HG02759 (cell line): ENCODE results near the gene UBAC2.

Source experiments
- ATAC-seq: cut with Tn5 transposase; IDR thresholded peaks from one replicate; pipeline ENCODE4 v1.9.1; 2021; ENCODE audit warnings: mild to moderate bottlenecking, moderate library complexity; ENCODE audit not compliant: unreplicated experiment

Gene UBAC2, protein sequence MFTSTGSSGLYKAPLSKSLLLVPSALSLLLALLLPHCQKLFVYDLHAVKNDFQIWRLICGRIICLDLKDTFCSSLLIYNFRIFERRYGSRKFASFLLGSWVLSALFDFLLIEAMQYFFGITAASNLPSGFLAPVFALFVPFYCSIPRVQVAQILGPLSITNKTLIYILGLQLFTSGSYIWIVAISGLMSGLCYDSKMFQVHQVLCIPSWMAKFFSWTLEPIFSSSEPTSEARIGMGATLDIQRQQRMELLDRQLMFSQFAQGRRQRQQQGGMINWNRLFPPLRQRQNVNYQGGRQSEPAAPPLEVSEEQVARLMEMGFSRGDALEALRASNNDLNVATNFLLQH

DNA sequence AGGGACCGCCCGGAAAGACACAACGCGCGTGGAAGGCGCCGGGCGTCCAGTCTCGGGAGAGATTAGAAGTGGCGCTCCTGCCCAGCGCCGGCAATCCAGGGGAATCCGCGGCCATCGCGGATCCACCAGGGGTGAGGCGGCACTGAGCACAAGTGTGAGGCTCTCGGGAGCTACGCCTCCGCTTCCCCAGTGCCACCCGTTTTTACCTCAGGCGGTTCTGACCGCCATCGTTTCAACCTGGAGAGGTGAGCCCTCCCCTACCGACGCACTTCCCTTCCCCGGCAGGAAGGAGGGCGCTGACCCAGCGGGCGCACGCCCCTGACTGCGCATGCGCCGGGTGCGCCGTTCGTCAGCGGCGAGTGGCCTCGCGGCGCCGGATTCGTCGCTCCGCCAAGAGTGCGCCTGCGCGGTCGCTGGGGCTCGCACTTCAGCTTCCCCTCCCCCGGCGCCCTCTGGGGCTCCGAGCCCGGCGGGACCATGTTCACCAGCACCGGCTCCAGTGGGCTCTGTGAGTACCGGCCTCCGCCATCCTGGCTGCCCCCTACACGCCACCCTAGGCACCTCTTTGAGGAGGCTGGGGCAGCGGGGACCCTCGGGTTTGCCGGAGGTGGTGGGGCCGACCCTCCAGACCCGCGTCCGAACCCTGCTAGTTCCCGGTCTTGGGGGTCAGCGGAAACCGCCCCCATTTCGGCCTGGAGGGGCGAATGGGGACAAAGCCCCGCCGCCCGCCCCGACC is at the start of gene UBAC2:
Gene UBAC2, plus strand, starts transcription at position 423 of the 736 bp plus-strand sequence. Its CDS starts 55 bp downstream, at position 478.
- peak; percentile 79 for ATAC-seq

DNA sequence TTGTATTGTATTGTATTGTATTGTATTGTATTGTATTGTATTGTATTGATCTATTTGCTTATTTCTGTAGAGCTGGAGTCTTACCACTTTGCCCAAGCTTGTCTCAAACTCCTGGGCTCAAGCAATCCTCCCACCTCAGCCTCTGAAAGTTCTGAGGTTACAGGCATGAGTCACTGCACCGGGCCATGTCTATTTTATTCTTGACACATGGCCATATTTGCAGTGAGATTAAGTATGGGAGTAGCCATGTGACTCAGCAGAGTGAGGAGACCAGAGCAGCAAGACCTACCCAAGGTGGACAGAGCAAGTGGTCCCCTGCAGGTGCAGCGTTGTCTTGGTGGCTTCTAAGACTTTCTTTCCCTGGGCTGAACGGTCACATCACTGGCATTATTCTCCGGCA is 49.1 kb upstream of the UBAC2 start:
- ATAC-seq, result peak; percentile 95

DNA sequence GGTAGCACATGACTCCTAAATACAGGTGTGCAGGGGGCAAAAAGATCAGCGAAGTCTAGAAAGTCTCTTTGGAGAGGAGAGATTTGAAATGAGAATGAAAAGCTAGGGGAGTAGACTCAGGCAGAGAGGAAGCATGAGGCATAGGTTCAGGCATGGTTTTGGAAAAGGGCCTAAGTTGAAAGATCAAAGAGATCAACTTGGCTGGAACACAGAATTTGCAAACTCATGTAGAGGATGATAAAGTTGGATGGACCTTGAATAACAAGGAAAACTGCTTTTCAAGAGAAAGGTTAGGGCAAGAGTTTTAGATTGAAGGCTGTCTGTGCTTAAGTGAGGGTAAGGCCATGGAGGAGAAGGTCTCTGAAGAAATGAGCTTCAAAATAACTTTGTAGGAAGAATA is 47.4 kb upstream of the UBAC2 start:
- no peak for ATAC-seq

DNA sequence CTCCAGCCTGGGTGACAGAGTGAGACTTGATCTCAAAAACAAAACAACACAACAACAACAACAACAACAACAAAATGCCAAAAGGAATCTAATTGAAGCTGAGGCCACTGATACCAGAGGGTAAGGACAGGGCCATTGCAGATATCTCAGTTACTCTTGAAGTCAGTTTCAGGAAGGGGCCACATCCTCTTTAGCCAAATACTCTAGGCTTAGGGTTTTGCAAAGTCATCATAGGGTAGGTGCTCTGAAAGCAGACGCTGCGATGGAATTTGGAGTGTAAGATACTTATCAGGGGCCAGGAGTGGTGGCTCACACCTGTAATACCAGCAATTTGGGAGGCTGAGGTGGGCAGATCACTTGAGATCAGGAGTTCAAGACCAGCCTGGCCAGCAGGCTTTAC is 46.6 kb upstream of the UBAC2 start:
- ATAC-seq, result no peak

DNA sequence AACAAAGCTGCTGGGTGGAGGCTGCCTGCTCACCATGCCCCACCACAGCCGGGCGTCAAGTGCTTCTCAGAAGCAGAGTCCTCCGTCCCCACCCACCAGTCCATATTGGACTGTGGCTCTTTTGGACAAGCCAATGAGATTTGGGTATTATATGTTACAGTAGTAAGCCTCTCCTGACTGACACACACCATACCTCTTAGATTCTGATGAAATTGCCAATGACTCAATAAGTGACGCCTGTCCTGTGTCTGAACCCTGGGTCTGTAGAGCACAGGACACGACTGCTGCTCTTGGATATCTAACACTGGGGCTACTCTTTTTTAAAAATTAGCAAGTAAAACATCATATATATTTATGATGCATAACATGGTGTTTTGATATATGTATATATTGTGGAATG is 44.8 kb upstream of the UBAC2 start:
- no peak for ATAC-seq

DNA sequence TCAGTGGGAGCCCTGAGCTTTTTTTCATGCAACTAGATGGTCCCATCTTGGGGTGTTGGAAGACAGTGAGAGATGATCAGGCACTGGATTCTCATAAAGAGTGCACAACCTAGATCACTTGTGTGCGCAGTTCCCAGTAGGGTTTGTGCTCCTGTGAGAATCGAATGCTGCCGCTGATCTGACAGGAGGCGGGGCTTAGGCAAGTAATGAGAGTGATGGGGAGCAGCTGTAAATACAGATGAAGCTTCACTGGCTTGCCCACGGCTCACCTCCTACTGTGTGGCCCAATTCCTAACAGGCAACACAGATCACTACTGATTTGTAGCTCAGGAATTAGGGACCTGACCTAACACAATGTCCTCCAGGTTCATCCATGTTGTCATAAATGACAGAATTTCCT is 43.6 kb upstream of the UBAC2 start:
- ATAC-seq, result no peak

DNA sequence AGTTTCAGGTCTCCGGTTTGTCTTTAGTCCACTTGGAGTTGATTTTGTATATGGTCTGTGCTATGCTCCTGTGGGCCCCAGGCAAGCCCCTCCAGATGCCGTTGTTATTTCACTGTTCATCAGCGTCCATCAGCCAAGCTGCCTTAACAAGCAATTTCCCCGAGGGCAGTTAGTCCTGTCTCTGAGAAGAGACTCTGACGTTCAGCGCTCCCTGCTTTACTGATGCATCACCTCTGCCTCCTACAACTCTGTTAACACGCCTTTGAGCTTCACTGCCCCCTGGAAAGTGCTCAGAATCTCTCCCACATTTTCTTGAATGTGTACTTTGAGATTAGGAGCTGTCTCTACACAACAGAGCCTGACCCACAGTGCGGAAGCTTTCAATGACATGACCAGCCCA is 41.8 kb upstream of the UBAC2 start:
- no peak for ATAC-seq

DNA sequence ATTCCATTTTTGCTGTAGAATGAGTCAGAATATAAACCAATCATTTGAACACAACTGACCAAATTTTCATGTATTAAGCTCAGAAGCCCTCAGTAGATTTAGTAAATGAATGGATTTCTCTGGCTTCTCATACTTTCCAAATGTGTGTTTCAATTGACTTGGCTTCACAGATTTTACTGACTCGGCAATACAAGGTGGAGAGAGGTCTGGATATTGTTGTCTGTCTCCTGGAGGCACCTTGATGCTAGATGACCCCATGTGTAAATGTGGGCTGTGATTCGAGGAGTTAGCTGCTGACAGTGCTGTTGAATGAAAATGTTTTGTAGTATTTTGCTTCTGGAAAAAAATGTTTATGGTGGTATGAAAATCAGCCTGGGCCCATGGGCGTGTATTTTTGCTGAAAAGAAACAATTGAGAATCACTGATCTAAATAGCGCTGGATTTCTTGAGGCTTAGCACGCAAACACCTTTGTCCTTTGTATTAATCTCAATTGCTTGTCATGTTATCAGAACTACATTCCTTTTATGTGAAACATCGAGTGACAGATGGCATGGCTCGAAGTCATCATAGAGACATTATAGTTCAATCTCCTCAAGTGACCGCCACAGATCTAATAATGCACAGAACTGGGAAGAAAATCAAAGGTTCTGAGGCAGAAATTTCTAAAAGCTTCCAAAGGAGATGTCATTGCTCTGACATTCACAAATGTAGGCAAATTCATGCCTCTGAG is 41.2 kb upstream of the UBAC2 start:
- ATAC-seq, result no peak

DNA sequence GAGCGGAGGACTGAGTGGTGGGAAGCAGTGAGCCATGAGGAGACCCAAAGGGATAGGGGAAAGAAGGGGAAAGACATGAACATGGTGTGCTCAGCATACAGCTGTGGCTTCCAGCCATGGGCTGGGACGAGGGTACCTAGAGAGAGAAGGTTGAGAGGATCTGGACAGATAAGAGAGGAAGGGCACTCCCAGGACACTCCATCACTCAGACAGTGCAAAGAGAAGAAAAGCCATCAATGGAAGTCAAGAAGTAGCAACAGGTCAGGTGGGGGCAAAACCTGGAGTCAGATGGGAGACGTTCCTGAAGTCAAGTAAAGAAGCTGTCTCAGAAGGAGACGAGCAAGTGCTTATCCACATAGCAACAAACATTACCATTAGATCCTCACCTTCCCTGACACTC is 40.2 kb upstream of the UBAC2 start:
- no peak for ATAC-seq

DNA sequence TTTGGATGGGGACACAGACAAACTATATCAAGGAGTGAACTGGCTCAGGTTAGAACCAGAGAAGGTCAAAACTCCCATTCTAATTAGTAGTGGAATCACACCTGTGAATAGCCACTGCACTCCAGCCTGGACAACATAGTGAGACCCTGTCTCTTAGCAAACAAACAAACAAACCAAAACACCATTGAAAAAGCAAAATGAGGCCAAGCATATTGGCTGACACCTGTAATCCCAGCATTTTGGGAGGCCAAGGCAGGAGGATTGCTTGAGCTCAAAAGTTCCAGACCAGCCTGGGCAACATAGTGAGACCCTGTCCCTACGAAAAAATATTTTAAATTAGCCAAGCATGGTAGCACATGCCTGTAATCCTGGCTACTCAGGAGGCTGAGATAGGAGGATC is 39.1 kb upstream of the UBAC2 start:
- ATAC-seq, result no peak

DNA sequence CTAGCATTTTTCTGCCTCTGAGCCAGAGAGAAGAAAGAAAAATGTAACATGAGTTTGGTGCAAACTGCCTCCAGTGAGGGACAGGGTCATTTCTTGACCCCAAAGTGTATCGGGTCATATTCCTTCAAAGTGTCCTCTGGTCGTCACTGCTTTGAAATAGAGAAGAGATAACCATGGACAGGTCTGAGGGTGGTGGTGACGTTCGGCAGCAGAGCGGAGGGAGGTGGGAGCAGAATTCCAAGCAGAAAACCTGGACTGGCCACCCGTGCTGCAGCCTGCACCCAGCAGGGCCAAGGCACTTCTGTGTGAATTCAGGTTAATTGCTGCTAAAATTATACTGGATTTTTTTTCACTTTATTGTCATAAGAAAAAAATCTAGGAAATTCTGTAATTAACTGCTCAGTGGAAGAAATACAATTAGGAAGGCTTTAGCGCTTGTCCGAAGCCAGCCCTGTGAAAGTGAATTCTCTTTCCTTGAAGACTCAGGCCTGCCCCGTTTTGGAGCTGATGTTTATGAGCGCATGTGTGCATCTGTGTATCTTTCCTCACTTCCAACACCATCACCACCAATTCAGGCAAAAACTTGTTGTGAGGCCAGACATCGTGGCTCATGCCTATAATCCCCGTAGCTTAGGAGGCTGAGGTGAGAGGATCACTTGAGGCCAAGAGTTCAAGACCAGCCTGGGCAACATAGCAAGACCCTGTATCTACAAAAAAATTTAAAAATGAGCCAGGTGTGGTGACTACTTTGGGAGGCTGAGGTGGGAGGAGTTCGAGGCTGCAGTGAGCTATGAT is 37.9 kb upstream of the UBAC2 start:
- ATAC-seq, result no peak

DNA sequence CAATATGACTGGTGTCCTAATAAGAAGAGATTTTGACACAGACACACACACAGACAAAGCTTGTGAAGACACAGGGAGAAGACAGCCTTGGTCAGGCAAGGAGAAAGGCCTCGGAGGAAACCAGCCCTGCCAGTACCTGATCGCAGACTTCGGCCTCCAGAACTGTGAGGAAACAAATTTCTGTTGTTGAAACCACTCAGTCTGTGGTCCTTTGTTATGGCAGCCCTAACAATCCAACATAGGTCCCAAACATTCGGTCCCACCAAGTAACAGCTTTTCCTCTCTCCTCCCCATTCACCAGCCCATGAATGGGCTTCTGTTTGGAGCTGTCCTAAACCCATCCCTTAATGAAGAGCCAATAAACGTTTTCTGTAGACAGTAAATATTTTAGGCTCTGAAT is 36.4 kb upstream of the UBAC2 start:
- no peak for ATAC-seq

DNA sequence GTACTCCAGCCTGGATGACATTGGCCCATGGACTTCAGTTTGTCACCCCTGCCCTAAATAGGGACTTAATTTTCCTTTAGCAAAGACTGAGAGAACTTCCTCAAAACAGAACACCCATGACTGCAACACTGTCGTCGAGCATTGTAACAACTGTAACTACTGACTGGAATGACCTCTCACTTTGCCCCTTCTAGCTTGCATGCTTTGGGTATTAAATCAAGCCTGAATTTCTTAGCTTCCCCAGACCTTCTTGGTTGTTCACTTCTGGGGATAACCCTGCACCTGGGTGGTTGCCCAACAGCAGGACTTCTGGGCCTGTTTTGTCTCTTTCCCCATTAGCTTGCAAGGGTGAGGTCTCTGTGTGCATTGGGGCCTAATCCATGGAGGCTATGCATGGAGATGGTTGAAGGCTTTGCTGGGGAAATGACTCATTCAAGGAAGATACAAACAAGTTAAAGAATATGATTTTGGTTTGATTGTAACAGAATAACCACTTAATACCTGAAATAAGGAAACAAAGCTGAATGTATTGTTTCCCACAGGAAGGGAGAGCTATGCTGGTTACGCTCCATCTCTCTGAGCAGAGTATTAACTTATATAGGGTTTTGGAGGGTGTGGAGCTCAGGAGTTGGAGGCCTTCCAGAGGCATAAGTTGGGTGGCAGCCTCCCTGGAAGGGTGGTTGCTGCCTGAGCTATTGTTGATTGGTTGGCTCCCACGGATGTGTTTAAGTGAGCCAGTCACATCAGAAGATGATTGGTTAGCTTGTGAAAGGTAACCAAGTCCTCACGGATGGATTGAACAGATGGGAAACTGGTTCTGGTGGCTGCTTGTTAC is 34.7 kb upstream of the UBAC2 start:
- no peak for ATAC-seq

DNA sequence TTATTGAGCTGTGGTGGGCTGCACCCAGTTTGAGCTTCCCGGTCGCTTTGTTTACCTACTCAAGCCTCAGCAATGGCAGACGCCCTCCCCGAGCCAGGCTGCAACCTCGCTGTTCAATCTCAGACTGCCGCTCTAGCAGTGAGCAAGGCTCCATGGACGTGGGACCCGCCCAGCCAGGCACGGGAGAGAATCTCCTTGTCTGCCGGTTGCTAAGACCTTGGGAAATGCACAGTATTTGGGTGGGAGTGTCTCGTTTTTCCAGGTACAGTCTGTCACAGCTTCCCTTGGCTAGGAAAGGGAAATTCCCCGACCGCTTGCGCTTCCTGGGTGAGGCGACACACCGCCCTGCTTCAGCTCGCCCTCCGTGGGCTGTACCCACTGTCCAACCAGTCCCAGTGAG is 27.7 kb upstream of the UBAC2 start:
- no peak for ATAC-seq

DNA sequence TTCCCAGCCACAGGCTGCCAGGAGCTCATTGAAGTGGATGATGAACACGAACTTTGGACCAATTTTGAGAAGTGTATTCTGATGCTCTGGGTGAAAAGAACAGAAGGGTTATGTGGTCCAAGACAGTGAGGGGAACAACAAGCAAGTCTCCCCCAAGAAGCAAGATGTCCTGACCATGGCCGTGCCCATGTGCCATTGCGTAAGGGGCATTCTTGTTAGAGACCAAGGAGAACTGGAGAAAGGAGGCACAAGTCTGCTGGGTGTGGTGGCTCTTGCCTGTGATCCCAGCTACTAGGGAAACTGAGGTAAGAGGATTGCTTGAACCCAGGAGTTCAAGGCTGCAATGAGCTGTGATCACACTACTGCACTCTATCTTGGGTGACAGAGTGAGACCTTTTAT is 27.0 kb upstream of the UBAC2 start:
- no peak for ATAC-seq

DNA sequence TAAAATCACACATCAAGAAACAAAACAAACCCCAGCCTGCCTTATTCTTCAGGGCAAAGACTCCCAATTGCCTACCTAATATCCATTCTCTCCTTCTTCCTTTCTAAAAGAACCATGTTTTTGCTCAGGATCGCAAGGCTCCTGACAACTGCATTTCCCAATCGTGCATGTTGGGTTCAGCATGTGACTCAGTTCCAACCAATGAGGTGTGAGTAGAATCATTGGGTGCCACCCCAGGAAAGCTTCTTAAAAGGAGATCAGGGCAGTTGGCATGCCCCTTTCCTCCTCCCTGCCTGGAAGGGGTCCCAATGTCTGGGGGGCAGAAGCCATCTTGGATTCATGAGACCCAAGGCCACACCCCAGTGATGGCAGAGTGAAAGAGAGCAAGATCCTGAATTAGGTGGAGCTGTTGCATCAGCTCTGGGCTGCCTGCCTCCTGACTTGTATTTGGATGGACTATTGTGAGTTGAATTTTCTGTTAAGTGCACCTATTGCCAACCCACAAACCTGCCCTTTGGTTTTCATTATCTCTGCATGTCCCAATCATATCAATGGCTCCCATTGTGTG is 26.0 kb upstream of the UBAC2 start:
- no peak for ATAC-seq

DNA sequence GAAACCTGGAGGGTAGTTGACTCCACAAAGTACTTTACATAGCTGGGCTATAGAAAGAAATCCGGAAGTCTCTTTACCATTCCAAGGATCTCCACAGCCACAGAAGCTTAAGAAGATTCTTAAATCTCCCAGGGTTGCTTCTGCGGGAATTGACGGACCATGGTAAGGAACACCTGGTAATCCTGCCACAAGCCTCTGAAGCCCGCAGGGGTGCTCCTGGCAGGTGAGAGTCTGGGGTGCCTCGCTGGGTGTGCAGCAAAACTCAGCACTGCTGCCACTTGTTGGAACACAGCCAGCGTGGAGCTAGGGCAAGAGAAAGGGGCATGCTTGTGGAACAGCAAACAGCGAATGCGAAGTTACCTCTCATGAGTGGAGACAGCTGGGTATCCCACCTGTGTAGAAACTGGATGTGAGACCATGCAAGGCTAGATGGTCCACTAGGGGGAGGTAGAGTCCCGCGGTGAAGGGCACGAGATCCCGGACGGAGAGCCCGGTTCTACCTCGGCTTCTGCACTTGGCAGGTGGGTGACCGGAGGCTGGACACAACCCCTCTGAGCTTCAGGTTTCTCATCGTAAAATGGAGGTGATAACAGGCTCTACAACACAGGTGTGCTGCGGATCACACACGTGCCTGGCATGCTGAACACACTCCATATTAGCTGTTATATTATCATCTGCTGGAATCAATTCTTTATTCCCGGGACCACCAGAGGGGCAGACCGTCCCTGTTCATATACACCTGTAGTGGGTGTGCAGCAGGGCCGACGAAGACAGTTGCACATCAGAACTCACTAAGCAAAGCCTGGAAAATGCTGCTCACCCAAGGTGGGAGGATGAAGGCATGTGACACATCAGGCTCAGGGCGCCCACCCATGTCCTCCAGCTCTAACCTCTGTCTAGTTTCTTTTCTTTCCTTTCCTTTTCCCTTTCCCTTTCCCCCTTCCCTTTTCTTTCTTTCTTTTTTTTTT is 24.1 kb upstream of the UBAC2 start:
- ATAC-seq, result peak; percentile 81

DNA sequence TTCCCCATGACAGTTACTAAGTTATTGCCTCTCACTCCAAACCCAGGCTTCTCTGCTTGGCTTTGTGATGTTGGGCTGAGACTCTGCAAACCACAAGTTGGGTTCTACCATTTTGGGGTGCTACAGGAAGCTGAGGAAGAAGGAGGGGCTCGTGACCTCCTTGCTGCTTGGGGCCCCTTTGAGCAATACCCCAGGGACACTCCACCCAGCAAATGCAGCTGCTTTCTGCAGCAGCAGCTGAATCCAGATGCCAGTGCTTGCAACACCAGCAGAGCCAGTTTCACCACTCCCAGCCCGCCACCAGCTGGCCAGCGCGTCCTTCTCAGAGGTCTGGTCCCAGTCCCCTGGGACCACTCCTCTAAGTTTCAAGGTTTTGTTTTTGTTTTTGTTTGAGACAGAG is 22.0 kb upstream of the UBAC2 start:
- peak; percentile 74 for ATAC-seq

DNA sequence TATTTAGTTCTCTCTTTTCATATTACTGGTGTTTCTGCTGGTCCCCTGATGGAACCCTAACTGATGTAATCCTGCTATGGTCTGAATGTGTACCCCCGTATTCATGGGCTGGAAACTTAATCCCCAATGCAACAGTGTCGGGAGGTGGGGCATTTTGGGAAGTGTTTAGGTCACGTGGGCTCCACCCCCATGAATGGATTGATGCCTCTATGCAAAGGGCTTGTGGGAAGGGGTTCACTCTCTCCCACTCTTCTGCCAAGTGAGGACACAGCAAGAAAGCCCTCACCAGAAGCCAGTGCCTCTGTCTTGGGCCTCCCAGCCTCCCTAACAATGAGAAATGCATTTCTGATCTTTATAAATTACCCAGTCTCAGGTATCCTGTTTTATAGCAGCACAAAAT is 21.2 kb upstream of the UBAC2 start:
- no peak for ATAC-seq
